Measurements from ENCODE around the gene COX6A2. TPM values are rescaled to one million over a fixed set of nuclear protein-coding genes. Genes with fewer than 3 reads are reported as not detected.

The COX6A2 gene
- total and polyA plus RNA-seq, 2 experiments from 2014 or later: not detected

DNA sequence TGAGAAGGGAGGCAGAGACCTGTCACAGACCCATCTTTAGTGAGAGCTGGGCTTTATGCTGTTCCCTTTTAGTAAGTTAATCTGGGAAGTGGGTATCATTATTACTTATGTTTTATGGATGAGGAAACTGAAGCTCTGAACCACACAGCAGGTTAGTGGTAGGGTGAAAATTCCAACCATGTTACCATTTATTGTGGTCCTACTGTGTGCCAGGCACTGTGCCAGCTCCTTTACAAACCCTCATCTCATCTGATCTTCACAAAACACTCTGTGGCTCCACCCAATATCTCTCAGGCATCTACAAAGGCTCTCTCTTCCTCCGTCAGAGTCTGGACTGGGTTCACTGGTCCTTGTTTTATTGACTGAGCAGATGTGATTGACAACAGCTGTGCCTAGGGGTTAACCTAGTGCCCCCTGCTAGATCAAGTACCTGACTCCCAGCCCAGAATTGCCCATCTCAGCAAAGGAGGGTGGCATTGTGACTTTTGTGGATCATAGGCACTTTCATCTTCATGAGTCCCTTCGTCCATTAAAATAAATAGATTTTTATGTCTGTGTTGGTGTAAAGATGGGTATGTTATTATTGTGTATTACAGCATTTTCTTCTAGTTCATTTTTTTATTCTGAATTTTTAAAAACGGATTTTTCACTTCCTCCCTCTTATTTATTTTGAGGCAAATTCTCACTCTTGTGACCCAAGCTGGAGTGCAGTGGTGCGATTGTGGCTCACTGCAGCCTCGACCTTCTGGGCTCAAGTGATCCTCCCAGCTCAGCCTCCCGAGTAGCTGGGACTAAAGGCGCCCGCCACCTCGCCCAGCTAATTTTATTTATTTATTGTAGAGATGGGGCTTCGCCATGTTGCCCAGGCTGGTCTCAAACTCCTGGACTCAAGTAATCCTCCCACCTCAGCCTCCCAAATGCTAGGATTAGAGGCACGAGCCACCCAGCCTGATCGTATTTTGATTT lies 46.9 kb upstream of the COX6A2 start:
- Histone ChIP-seq H3K4me1 (ENCODE audit: insufficient read depth) (peaks cover 6% of the 10 kb centered on the region; the same call in 1 of the 2 replicates), H3K9me3 (ENCODE audit: low read depth) (no peaks in the 10 kb centered on the region), H3K9me2 (ENCODE audit: insufficient read depth) (no peaks in the 10 kb centered on the region), H3F3A (ENCODE audit: insufficient read depth) (peaks cover 49% of the 10 kb centered on the region), H3K79me2 (ENCODE audit: insufficient read depth) (peaks cover 30% of the 10 kb centered on the region), H3K36me3 (ENCODE audit: low read depth) (peaks cover 25% of the 10 kb centered on the region), H3K9ac (no peak overlapping the region), H4K20me1 (ENCODE audit: insufficient read depth) (no peaks in the 10 kb centered on the region; the same call in 1 of the 2 replicates), H3K4me3 (no peak overlapping the region), H3K4me2 (ENCODE audit: unreplicated experiment) (no peak overlapping the region), H3K27ac (peak overlapping the region; percentile 88), H2AFZ (no peak overlapping the region), H3K27me3 (replicated peaks; ENCODE audit: insufficient read depth) (no peaks in the 10 kb centered on the region)
- in situ Hi-C loops (cut with MboI): no loop called here
- WGBS, 2 experiments (ENCODE audit: low coverage in 1 of 2, low lambda C conversion rate in 2 of 2, missing lambda C conversion rate in 2 of 2): 95 to 96% methylated on average over 12 of the region's 12 CpGs
- TF ChIP-seq EZH2phosphoT487 (IDR thresholded peaks at IDR 0.05; ENCODE audit: insufficient read depth, low read depth) (no peak), EZH2 (IDR thresholded peaks at IDR 0.05; ENCODE audit: insufficient read depth, poor library complexity, severe bottlenecking) (no peak)
- DNase-seq: no peak

DNA sequence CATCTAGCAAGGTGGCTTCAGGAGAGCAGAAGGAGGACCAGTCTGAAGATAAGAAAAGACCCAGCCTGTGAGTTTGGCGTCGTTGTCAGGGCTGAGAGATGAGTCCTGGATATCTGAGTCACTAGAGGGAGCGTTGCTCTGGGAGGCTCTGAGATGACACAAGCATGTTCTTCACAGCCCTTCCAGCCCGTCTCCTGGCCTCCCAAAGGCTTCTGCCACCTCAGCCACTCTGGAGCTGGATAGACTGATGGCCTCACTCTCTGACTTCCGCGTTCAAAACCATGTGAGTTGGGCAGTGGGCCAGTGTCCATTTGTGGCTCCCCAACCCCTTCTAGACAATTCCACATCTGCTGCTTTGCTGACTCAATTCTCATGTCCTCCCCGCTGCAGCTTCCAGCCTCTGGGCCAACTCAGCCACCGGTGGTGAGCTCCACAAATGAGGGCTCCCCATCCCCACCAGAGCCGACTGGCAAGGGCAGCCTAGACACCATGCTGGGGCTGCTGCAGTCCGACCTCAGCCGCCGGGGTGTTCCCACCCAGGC lies 46.1 kb upstream of the COX6A2 start:
- peaks cover 30% of the 10 kb centered on the region for H3K79me2 ChIP-seq (ENCODE audit: insufficient read depth)
- H4K20me1 ChIP-seq (ENCODE audit: insufficient read depth): no peaks in the 10 kb centered on the region; the same call in 1 of the 2 replicates
- no peaks in the 10 kb centered on the region for H3K9me3 ChIP-seq (ENCODE audit: low read depth)
- peak overlapping the region; percentile 88 for H3K27ac ChIP-seq
- no peak overlapping the region for H3K9ac ChIP-seq
- H3K27me3 ChIP-seq (replicated peaks; ENCODE audit: insufficient read depth): no peaks in the 10 kb centered on the region
- no peak overlapping the region for H3K4me3 ChIP-seq
- in situ Hi-C loops (cut with MboI): no loop called here
- DNase-seq: peak; percentile 83
- TF ChIP-seq EZH2phosphoT487 (IDR thresholded peaks at IDR 0.05; ENCODE audit: insufficient read depth, low read depth) (no peak), EZH2 (IDR thresholded peaks at IDR 0.05; ENCODE audit: insufficient read depth, poor library complexity, severe bottlenecking) (no peak)
- peaks cover 6% of the 10 kb centered on the region; the same call in 1 of the 2 replicates for H3K4me1 ChIP-seq (ENCODE audit: insufficient read depth)
- no peaks in the 10 kb centered on the region for H3K9me2 ChIP-seq (ENCODE audit: insufficient read depth)
- H3K36me3 ChIP-seq (ENCODE audit: low read depth): peaks cover 25% of the 10 kb centered on the region
- no peak overlapping the region for H2AFZ ChIP-seq
- H3F3A ChIP-seq (ENCODE audit: insufficient read depth): peaks cover 42% of the 10 kb centered on the region
- WGBS, 2 experiments (ENCODE audit: low coverage in 1 of 2, low lambda C conversion rate in 2 of 2, missing lambda C conversion rate in 2 of 2): 69 to 81% methylated on average over 12 of the region's 12 CpGs
- no peak overlapping the region for H3K4me2 ChIP-seq (ENCODE audit: unreplicated experiment)

DNA sequence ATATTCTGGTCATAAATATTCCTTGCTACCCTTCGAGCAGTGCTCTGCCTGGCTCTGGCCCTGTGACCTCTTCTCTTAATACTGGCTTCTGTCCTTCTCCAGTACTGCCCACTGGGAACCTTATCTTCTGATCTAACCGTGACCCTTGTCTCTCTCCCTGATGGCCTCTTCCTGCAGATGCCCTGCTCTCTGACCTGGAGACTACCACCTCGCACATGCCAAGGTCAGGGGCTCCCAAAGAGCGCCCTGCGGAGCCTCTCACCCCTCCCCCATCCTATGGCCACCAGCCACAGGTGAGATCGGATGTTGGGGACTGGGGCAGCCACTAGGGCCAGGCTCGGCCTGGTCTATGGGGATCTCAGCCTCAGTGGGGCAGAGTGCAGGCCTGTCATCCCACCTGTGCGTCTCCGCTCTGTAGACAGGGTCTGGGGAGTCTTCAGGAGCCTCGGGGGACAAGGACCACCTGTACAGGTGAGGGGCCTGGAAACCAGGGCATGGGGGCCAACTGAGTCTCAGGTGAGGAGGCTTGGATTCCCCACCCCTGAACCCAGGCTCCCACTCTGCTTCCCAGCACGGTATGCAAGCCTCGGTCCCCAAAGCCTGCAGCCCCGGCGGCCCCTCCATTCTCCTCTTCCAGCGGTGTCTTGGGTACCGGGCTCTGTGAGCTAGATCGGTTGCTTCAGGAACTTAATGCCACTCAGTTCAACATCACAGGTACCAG lies 45.3 kb upstream of the COX6A2 start:
- peaks cover 6% of the 10 kb centered on the region; the same call in 1 of the 2 replicates for H3K4me1 ChIP-seq (ENCODE audit: insufficient read depth)
- H3K36me3 ChIP-seq (ENCODE audit: low read depth): peaks cover 25% of the 10 kb centered on the region
- no peaks in the 10 kb centered on the region for H3K9me3 ChIP-seq (ENCODE audit: low read depth)
- no peak for TF ChIP-seq EZH2phosphoT487 (IDR thresholded peaks at IDR 0.05; ENCODE audit: insufficient read depth, low read depth)
- no peak for TF ChIP-seq EZH2 (IDR thresholded peaks at IDR 0.05; ENCODE audit: insufficient read depth, poor library complexity, severe bottlenecking)
- peaks cover 30% of the 10 kb centered on the region for H3K79me2 ChIP-seq (ENCODE audit: insufficient read depth)
- H3K4me2 ChIP-seq (ENCODE audit: unreplicated experiment): peak overlapping the region; percentile 73
- H3K9me2 ChIP-seq (ENCODE audit: insufficient read depth): no peaks in the 10 kb centered on the region
- DNase-seq: no peak
- no peak overlapping the region for H3K9ac ChIP-seq
- 0 out of 2 replicates have a peak overlapping the region, but pooled peaks have one; percentile 0 for H3K4me3 ChIP-seq
- H3F3A ChIP-seq (ENCODE audit: insufficient read depth): peaks cover 34% of the 10 kb centered on the region
- H2AFZ ChIP-seq: no peak overlapping the region
- H4K20me1 ChIP-seq (ENCODE audit: insufficient read depth): no peaks in the 10 kb centered on the region
- in situ Hi-C loops (cut with MboI): no loop called here
- 91% methylated on average over 17 of the region's 17 CpGs for WGBS, 2 experiments (ENCODE audit: low coverage in 1 of 2, low lambda C conversion rate in 2 of 2, missing lambda C conversion rate in 2 of 2)
- peak overlapping the region; percentile 88 for H3K27ac ChIP-seq
- H3K27me3 ChIP-seq (replicated peaks; ENCODE audit: insufficient read depth): no peaks in the 10 kb centered on the region

DNA sequence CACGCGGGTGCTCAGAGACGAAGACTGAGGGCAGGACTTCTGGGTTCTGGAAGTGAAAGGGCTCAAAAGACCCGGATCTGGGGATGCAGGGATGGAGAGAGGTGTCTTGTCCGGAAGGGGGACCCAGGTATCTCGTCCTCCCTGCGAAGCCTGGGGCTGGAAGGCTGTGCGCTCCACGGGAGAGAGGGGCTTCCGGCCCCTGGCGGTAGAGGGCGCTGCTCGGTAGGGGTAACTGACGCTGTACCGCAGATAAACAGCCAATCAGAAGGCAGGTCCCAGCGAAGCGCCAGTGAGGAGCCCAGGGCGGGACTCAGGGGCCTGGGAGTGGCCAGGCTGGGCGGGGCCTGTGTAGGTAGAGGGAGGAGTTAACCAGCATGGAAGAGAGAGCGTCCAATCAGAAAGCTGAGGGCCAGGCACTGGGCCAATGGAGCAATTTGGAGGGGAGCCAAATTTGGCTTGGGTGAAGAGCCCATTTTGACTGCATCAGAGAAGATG lies 44.6 kb upstream of the COX6A2 start:
- Histone ChIP-seq H4K20me1 (ENCODE audit: insufficient read depth) (no peaks in the 10 kb centered on the region), H3K4me3 (peak overlapping the region; percentile 86), H3K27me3 (replicated peaks; ENCODE audit: insufficient read depth) (no peaks in the 10 kb centered on the region), H3K9ac (peak overlapping the region; percentile 90), H3K9me3 (ENCODE audit: low read depth) (no peaks in the 10 kb centered on the region), H3K36me3 (ENCODE audit: low read depth) (peaks cover 21% of the 10 kb centered on the region), H3K4me1 (ENCODE audit: insufficient read depth) (peaks cover 6% of the 10 kb centered on the region; the same call in 1 of the 2 replicates), H3K4me2 (ENCODE audit: unreplicated experiment) (peak overlapping the region; percentile 73), H3K9me2 (ENCODE audit: insufficient read depth) (no peaks in the 10 kb centered on the region), H2AFZ (peak overlapping the region; percentile 79), H3K79me2 (ENCODE audit: insufficient read depth) (peaks cover 30% of the 10 kb centered on the region), H3F3A (ENCODE audit: insufficient read depth) (peaks cover 28% of the 10 kb centered on the region), H3K27ac (peak overlapping the region; percentile 88)
- TF ChIP-seq EZH2 (IDR thresholded peaks at IDR 0.05; ENCODE audit: insufficient read depth, poor library complexity, severe bottlenecking) (no peak), EZH2phosphoT487 (IDR thresholded peaks at IDR 0.05; ENCODE audit: insufficient read depth, low read depth) (no peak)
- 8 to 11% methylated on average over 18 to 20 of the region's 20 CpGs for WGBS, 2 experiments (ENCODE audit: low coverage in 1 of 2, low lambda C conversion rate in 2 of 2, missing lambda C conversion rate in 2 of 2)
- in situ Hi-C loops (cut with MboI): no loop called here
- DNase-seq: peak; percentile 96

Data from GM23248 (cell line).